Prostate gland (tissue), 2 donors: Measurements from ENCODE around the gene ALK. TPM values are rescaled to one million over a fixed set of nuclear protein-coding genes. Genes with fewer than 3 reads are reported as not detected.

ENCODE experiments used
- DNase-seq: peaks from one replicate; pipeline ENCODE4 v3.0.0-alpha.2; 2019; ENCODE audit warnings: low spot score
- H3K27ac ChIP-seq, 2 donors: fragments of 200-600 bp; sonication (generic); 2 replicates each; pipeline ENCODE4 v1.5.1; 2017 to 2019
- H3K27me3 ChIP-seq: fragments of 200-600 bp; sonication (generic); replicated peaks from 2 replicates; pipeline ENCODE4 v1.5.1; 2019; ENCODE audit not compliant: insufficient read depth
- H3K36me3 ChIP-seq, 2 donors: fragments of 200-600 bp; sonication (generic); 1 replicate in 1 of 2; 2 replicates in 1 of 2; pipeline versions ENCODE4 v1.5.1 to v1.8.1; 2017 to 2019
- H3K4me1 ChIP-seq: fragments of 200-600 bp; sonication (generic); replicated peaks from 2 replicates; pipeline ENCODE4 v1.5.1; 2019
- H3K4me3 ChIP-seq, 2 donors: fragments of 200-600 bp; sonication (generic); 2 replicates each; pipeline ENCODE4 v1.5.1; 2017 to 2019
- H3K9me3 ChIP-seq: fragments of 200-600 bp; sonication (generic); 2 replicates; pipeline ENCODE4 v1.5.1; 2017
- POLR2A ChIP-seq: fragments of 450-650 bp; IDR thresholded peaks from one replicate; pipeline ENCODE4 v1.6.1; 2016; ENCODE audit warnings: antibody characterized with exemption, mild to moderate bottlenecking
- POLR2AphosphoS5 ChIP-seq: sonication (generic); formaldehyde crosslinking; IDR thresholded peaks from one replicate; pipeline ENCODE4 v1.6.1; 2017; ENCODE audit warnings: antibody characterized with exemption
- WGBS: methylation state at CpG from one replicate; pipeline ENCODE4 v1.1.5; 2018; 5-methylcytosine and 5-hydroxymethylcytosine counted together
- intact Hi-C: fragments of 100-400 bp; cut with DNase I; formaldehyde crosslinking; loops from one replicate; pipeline ENCODE4 v1.14.2; 2022
- total RNA-seq, 2 donors: library from RNA; depleted of rRNA; stranded (reverse); fragments of >200 nt; gene quantifications; one replicate each; pipeline ENCODE4 v1.1.0, GENCODE V29; 2016
- TF ChIP-seq, protein P1 (sequence below), 4 experiments: fragments of 200-600 bp in 2 of 4; fragments of 450-650 bp in 2 of 4; sonication (generic) in 2 of 4; IDR thresholded peaks; 1 replicate in 3 of 4; 2 replicates in 1 of 4; pipeline ENCODE4 v1.5.1; 2016 to 2019; ENCODE audit warnings: antibody characterized with exemption in 4 of 4, mild to moderate bottlenecking in 2 of 4, moderate library complexity in 2 of 4

ALK gene
- total RNA-seq, 2 donors from 2014 or later, result 0.14 to 1.2 TPM

DNA sequence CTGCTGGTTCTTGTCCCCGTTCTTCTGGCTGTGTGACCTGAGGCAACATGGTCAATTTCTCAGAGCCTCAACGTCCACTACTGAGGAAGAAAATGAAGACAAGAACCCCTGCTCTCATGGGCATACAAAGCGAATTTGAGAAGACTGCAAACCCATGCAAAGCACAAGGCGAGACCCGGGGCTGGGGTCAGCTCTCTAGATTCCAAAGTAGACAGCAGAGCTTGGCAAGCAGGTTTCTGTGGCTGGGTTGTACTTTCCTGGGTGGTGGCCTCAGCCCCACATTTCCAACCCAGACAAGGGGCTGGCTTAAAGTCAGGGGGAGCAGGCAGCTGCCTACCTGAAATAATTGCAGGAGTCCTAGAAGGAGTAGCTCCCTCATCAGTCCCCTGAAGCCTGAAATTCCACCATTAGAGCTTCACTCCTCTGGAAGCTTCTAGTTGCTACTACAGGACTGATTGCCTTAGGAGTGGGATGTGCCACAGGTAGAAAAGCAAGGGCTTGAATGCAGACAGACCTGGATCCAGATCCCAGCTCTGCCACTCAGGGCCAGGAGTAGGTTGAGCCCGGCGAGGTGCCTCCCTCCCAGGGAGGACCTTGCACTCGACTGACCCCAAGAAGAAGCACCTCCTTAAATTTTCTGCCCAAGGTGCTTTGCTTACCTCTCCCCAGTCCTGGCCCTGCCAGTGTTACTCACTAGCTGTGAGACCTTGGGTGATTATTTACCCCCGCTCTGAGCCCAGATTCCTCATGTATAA is 678.6 kb downstream of the ALK start:
- 88% methylated on average over 9 of the region's 9 CpGs for WGBS

GRCh38 chr2:29241955-29242565 is 679.3 kb downstream of the ALK start:
- intact Hi-C loops, result no loop called here
- TF ChIP-seq POLR2A (no peak), POLR2AphosphoS5 (no peak)
- TF ChIP-seq, protein P1, sequence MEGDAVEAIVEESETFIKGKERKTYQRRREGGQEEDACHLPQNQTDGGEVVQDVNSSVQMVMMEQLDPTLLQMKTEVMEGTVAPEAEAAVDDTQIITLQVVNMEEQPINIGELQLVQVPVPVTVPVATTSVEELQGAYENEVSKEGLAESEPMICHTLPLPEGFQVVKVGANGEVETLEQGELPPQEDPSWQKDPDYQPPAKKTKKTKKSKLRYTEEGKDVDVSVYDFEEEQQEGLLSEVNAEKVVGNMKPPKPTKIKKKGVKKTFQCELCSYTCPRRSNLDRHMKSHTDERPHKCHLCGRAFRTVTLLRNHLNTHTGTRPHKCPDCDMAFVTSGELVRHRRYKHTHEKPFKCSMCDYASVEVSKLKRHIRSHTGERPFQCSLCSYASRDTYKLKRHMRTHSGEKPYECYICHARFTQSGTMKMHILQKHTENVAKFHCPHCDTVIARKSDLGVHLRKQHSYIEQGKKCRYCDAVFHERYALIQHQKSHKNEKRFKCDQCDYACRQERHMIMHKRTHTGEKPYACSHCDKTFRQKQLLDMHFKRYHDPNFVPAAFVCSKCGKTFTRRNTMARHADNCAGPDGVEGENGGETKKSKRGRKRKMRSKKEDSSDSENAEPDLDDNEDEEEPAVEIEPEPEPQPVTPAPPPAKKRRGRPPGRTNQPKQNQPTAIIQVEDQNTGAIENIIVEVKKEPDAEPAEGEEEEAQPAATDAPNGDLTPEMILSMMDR (IDR thresholded peaks at IDR 0.05), result no peak
- no peak overlapping the region for H3K27ac ChIP-seq
- WGBS, result 86% methylated on average over 6 of the region's 6 CpGs
- no peaks in the 10 kb centered on the region for H3K27me3 ChIP-seq
- no peaks in the 10 kb centered on the region for H3K9me3 ChIP-seq
- no peaks in the 10 kb centered on the region for H3K4me1 ChIP-seq
- no peak for DNase-seq
- no peaks in the 10 kb centered on the region for H3K36me3 ChIP-seq
- no peak overlapping the region for H3K4me3 ChIP-seq

More for the DNA sequence above, 678.6 kb downstream of the ALK start:
- no peak overlapping the region for H3K4me3 ChIP-seq
- H3K9me3 ChIP-seq, result no peaks in the 10 kb centered on the region
- H3K27ac ChIP-seq, result no peak overlapping the region
- TF ChIP-seq POLR2A, result no peak
- TF ChIP-seq, protein P1 (IDR thresholded peaks at IDR 0.05), result no peak
- no peak for TF ChIP-seq POLR2AphosphoS5
- DNase-seq, result no peak
- no peaks in the 10 kb centered on the region for H3K36me3 ChIP-seq
- H3K27me3 ChIP-seq, result no peaks in the 10 kb centered on the region
- intact Hi-C loops, result no loop called here
- H3K4me1 ChIP-seq, result no peaks in the 10 kb centered on the region

DNA sequence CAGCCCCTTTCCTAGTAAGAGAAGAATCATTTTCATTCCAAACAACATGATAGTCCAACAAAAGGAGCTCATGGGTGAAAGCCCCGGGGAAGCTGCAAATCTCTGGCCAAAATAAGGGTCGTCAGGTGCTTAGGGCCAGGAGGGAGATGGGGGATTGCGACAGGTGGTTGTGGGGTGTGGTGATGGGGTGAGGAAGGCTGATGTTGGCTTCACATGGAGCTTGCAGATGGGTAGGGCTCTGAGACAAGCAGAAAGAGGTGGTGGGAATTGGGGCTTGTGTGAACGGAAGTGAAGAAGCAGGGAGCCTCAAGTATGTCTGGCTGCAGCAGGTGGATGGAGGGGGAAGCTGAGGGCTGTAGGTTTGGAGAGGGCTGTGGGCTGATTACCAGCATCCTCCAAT is 680.0 kb downstream of the ALK start:
- no peak for TF ChIP-seq POLR2AphosphoS5
- no peak for TF ChIP-seq POLR2A
- TF ChIP-seq, protein P1 (IDR thresholded peaks at IDR 0.05), result no peak
- no peak overlapping the region for H3K4me3 ChIP-seq
- H3K9me3 ChIP-seq, result no peaks in the 10 kb centered on the region
- intact Hi-C loops, result no loop called here
- no peak overlapping the region for H3K27ac ChIP-seq
- no peaks in the 10 kb centered on the region for H3K27me3 ChIP-seq
- 83% methylated on average over 4 of the region's 4 CpGs for WGBS
- H3K4me1 ChIP-seq, result no peaks in the 10 kb centered on the region
- no peak for DNase-seq
- H3K36me3 ChIP-seq, result no peaks in the 10 kb centered on the region

DNA sequence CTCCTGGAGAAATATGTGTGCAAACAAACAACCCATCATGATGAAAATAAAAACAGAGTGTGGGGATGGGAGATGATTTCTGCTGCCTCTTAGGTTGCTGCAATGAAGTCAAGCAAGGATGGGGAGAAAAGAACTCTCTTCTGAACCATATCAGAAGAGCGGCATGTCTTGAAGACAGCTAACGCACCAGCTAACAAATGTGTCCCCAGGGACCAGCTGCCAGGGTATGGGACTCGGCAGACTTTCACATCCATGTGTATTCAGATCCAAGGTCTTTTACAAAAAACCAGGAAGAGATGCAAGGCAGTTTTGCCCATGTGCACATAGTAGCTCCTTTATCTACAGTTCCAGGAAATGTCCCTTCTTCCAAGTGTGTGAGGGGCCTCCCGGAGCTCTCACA is 680.8 kb downstream of the ALK start:
- no peak overlapping the region for H3K4me3 ChIP-seq
- no peak for DNase-seq
- H3K27ac ChIP-seq, result no peak overlapping the region
- H3K36me3 ChIP-seq, result no peaks in the 10 kb centered on the region
- H3K4me1 ChIP-seq, result no peaks in the 10 kb centered on the region
- H3K27me3 ChIP-seq, result no peaks in the 10 kb centered on the region
- intact Hi-C loops, result no loop called here
- TF ChIP-seq POLR2AphosphoS5, result no peak
- TF ChIP-seq, protein P1 (IDR thresholded peaks at IDR 0.05), result no peak
- TF ChIP-seq POLR2A, result no peak
- 87% methylated on average over 4 of the region's 4 CpGs for WGBS
- no peaks in the 10 kb centered on the region for H3K9me3 ChIP-seq
